HG03103 (cell line): ENCODE results near the gene AMER1.
"Not testable (repeated sequence)": the region's sequence is repeated elsewhere in the genome, so short reads cannot be mapped to it uniquely, and the experiment has no call there.

ENCODE experiments used
- ATAC-seq: cut with Tn5 transposase; IDR thresholded peaks from one replicate; pipeline ENCODE4 v1.9.1; 2021; ENCODE audit warnings: low read depth; ENCODE audit not compliant: unreplicated experiment

AMER1 gene

DNA sequence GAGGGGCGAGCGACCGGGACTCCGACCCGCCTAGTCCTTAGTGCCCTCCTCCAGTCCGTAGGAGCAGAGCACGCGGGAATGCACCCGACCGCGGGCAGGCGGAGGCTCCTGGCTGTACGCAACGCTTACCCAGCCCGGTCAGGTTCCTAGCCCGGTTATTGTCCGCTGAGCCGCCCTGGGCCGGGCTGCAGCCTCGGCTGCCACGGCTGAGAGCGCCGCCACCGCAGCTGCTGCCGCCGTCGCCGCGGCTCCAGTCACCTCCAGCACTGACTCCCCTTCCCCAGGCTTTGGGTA, at the start of gene AMER1:
Gene AMER1 (minus strand): TSS at position 268 of the 294 bp plus-strand sequence. CDS start 12,422 bp downstream, outside the sequence.
- ATAC-seq = peak; percentile 33

DNA sequence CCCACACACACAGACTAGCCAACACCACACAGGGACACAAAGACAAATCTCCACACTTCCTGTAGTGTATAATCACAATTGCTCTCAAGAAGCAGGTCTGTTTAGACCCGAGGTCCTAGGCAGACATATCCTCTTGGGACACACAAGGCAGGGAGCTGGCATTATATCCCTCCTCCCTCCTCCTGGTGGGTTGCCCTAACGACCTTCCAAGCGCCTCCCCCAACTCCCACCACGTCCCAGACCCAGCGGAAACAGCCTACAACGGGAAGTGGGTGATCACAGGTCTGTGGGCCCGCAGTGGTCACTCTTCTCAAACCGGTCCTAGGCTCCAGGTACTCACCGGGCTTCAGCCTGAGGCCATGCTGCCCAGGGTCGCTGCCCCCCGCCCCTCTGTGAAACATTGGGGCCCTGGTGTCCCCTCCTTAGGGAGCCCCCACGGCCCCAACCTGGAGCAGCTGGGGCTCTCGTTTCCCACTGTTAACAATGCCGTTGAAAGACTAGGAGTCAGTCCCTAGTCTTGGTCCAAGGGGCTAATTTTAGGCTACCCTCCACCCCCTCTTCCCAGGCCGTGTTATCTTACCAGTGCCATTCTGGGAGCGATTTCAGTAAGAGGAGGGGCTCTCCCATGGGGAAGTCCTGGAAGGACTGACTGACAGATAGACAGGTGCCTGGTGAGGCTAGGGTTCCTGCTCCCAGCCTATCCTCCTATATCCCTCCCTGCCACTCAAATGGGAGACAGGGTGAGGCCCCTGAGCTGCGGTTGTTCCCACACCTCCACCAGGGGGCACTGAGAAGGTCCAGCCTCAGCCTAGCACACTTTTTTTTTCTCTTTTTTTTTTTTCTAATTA, 24.8 kb upstream of the AMER1 start, which contains the start of gene ASB12:
Gene ASB12 (minus strand): TSS at position 485 of the 848 bp plus-strand sequence. CDS start 4,957 bp downstream, outside the sequence.
- no peak for ATAC-seq

DNA sequence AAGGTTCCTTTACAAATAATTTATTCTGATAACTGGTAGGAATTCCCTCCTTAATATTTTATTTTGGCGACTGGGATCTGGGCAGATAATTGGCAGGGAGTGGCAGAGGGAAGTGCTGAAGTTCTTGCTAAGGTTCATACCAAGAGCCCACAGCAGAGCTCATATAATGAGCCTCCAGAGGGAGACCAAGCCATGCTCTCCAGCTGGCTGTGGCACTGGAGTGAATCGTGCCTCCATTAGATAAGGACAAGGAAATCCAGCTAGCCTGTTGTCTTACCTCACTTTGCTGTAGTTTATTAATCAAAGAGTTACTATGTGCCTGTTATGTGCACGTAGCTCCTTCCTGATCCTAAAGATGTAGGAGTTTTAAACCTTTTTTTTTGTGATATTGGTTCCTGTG, 23.6 kb upstream of the AMER1 start:
- no peak for ATAC-seq

DNA sequence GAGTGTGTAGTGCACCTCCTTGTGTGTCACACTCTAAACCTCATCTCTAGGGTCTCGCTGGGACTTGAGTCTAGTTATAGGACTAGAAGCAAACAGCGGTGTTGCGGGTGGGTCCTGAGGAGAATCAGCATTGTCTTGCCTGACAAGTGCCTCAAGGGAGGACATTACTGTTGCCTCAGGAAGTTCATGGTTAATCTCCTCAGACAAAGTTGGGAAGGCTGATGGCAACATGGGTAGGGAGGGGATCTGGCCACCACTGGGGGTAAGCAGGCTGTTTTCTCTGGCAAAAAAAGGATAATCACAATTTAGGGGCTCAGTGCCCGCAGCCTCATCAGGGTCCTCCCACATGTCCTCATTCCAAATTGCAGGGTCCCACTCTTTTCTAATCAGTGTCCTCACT, 12.5 kb upstream of the AMER1 start:
- ATAC-seq = no peak

DNA sequence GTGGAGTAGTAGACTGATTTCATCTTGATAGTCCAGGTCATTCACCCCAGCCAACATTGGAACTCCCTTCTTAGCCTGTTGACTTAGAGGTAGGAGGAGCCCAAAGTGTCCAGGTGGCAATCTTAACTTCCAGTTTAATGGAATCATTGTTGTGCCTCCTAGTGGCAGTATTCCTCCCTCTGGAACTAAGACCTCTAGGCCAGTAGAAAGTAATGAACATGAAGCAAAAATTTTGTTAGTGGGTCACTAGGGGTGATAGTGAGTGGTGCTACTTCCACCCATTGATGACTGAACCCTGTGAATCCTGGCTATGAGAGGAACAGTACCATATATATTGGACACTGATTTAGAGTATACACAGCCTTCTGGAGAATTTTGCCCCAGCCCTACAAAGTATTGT, 8.5 kb upstream of the AMER1 start:
- ATAC-seq = not testable (repeated sequence)

DNA sequence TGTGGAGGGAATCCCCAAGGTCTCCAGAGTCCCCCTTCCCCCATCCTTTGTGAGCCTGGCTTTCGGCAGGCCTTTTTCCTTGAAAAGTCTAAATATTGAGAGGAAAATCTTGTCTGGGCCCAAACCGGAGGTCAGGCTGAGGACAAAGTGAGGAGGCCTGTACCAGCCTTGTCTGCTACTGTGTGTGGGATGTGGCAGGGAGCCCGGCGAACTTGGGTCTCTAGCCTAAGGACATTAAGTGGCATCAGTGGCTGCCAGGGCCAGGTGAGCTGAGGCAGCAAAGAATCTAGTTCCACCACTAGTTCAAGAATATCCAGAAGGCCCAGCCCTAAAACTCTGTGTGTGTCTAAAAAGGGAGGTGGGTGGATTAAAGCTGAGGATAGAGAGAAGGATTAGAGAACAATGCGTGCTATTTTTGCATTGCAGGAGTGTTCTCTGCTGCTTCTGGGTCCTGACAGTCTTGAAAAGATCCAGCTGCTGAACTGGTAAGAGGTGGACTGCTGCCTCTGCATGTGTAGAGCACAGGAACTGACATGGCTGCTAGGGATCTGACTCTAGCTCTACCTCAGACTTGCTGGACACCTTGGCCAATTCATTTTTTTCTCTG, 1.2 kb upstream of the AMER1 start:
- ATAC-seq = no peak

DNA sequence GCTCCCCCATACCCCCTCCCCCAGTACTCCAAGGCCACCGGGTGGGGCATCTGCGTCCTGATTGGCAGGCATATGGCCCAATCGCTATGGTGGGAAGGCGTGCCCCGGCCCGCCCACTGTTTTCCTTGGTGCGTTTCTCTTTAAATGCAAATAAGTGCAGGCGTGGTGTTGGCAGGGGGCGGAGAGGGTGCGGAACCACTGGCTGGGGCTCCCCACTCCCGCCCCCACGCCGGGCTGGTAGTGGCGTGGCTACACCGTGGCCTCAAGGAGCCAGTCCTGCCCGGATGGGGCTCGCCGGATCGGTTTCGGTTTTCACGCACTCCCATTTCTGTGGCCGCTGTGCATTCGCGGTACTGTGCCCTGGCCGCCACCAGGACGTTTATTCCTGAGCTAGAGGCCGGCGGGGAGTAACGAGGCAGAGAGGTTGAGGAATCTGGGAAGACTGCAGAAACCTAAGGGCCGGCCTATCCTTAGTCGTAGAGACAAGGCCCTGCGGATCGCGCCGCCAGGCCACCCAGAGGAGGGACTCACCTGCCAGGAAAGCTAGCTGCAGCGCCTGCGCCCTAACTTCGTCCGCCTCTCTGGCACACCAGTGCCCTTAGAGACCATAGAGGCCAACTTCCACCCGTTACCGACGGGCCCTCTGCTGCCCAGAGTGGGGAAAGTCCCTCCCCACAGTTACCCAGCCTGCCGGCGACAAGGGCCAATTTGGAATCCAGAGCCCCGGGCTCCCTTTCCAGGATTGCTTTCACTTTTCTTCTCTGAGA, 410 bp upstream of the AMER1 start:
- peak; percentile 84 for ATAC-seq

DNA sequence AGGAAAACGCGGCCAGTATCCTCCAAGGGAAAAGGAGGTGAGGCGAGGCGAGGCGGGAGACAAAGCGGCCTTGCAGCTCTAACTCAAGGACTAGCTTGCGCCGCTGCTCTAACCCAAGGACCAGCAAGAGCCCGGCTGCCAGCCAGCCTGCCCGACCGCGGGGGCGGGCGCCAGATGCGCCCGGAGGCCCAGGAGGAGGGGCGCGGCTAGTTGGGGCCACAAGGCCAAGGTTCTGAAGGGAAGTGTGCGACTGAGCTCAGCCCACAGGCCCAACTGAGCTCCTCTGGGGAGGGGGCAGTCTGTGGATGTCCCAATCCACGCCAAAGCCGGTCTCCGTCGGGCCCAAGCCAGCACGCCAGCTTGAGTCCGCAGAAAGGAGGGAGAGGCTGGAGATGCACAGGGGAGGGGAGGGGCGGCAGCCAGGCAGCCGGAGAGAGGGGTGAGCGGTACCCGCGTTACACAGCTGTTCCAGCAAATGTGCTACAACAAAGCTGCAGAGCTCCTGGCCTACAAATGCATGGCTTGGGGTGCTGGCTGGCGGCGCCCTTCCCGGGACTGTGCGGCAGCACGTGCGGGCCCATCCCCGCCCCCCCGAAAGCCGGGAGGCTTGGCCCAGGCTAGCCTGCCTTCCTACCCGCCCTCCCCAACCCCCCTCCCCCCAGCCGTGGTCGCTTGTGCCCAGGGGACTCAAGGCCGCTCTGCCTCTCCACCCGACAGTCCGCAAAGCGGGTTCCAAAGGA, 637 bp downstream of the AMER1 start:
- peak; percentile 4 for ATAC-seq

DNA sequence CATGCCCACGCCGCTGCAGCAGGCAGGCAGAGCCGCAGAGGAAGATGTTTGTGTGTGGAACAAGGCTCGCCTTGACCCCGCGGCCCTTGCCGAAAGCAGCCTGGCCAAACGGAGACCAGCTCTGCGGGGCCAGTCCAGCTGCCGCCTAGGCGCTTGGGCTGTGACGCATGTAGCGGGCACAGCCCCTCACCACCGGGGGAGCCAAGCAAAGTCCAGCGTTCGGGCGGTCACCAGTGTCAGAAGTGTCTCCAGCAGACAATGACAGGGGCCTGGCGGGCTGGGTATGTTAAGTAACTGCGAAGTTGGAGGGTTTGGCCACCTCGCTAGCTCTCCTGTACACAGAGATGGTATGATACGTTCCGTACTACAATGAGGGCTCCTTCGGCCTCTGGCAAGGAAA, 1.3 kb downstream of the AMER1 start:
- ATAC-seq = no peak

DNA sequence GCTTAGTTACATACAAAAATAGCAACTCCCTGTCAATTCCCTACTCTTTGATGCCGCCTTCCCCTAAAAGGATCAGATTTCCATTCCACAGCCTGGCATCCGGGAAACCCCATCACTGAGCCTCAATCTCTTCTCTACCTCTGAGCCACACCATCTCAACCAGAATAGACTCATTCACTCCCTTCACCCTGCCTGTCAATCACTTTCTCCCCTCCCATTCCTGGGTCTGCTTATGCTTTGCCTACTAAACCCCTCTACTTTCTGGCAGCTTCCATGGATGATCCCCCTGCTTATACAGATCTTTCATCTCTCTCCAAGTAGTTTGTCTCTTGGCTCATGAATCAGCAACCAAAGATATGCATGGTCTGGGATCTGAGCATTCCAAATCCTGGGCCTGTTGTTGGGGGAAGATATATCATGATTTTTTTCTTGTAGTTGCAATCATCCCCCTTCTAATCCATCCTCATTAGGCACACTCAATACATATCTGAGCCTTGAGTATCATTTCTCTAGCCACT, 2.6 kb downstream of the AMER1 start:
- no peak for ATAC-seq

DNA sequence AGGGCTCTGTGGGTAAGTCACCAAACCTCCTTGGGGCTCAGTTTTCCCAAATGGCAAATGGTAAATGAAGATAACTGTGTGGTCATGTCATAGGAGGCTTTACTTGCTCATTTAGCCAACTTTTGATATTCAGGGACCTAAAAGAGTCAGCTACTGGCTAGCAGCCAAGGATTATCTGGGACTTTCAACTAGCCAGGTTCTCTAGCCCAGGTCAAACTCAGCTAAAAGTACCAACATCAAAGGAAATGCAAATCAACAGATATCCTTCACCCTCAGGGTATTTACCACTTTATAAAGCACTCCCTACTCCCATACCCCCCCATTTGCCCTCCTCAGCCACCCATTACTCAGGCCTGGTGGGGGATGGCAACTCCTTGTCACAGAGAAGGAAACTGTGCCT, 7.5 kb downstream of the AMER1 start:
- no peak for ATAC-seq

DNA sequence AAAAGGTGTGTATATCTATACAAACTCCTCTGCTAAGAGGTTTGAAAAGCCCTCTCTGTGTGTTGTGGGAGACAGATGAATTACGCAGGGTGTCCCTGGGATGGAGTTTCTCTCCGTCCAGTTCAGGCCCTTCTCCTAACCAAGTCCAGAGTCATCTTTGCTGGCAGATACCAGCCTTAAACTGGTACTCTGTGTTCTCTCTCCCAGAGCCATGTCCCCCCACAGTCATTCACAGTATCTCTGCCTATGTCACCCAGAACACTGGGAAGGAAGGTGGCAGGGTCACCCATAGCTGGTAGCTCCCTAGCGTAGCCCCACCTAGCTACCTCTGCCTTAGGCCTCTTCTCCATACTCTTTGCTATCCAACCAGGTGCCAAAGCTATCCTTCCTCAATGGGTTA, 8.9 kb downstream of the AMER1 start:
- no peak for ATAC-seq

DNA sequence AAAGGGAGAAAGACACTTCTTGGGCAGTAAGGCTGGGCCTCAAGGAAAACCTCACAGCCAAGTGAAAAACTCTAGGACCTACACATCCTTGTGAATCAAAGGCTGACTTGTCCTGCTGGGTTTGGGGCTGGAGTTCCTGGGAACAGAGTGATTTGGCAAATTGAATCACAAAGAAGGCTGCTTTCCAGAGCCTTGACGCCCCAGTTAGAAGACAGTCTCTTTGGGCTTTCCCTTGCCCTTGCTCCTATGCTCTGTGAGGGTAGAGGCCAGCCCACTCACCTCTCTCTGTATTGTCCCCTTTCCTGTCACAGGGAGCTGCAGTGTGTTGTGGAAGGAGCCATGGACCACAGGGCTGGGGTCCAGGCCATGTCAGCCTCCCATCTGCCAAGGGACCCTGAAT, 9.6 kb downstream of the AMER1 start:
- ATAC-seq = no peak

DNA sequence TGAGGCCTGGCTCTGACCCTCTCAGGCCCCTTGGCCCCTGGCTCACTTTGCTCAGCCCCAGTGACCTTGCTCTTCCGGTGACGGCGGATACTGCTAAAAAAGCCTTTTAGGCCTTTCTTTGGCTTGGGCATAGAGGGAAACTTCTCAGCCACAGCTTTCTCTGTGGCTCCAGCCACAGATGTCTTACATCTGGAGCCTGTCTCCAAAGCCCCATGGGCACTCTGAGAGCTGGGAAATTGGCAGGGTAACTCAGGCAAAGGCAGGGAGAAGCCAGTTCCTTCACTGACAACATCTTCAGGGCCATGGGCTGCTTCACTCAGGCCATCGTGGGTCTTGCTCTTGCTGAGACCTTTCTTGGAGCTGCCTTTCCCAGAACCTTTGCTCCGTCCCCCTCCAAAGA, 12.8 kb downstream of the AMER1 start:
- no peak for ATAC-seq

DNA sequence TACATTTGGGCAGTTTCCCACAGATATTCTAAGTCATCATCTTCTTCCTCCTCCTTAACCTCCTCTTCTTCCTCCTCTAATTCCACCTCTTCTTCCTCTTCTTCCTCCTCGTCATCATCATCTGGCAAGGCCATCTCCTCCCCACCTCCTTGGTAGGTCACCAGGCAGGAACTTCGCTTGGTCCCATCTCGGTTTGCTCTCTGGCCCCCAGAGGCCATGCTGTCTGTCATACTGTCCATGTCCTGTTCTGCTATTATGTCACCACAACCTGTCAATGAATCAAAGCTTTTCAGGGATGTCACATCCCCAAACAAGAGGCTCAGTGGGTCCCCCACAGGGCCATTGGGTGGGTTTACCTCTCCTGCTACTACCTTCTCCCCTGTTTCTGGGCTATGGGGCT, 13.5 kb downstream of the AMER1 start:
- ATAC-seq = no peak

DNA sequence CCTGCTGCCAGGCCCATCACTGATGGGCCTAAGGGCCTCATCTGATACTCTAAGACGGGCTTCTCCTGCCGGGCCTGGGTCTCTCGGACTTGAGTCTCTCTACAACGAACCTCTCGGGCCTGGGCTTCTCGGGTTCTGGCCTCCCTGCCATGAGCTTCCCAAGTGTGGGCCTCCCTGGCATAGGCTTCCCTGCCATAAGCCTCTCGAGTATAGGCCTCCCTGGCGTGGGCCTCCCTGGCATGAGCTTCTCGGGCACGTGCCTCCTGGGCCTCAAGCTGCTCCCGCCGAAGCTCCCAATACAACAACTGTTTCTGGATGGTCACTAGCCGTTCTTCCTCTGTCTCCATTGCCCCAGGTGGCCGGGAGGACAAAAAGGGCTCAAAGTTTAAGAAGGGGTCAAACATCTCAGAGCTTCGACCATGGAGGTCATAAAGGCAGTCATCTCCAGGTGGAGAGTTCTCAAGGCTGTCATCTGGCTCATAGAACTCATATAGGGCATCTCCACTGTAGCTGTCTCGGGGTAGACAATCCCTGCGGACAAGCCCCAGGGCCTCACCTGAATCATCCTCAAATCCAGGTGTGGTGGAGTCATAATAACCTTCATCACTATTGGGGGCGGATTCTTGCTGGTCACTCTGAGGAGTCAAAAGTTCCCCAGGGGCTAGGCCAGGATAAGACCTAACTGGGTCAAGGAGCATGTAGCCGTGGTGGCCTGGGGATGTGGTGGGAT, 14.1 kb downstream of the AMER1 start:
- ATAC-seq = no peak

DNA sequence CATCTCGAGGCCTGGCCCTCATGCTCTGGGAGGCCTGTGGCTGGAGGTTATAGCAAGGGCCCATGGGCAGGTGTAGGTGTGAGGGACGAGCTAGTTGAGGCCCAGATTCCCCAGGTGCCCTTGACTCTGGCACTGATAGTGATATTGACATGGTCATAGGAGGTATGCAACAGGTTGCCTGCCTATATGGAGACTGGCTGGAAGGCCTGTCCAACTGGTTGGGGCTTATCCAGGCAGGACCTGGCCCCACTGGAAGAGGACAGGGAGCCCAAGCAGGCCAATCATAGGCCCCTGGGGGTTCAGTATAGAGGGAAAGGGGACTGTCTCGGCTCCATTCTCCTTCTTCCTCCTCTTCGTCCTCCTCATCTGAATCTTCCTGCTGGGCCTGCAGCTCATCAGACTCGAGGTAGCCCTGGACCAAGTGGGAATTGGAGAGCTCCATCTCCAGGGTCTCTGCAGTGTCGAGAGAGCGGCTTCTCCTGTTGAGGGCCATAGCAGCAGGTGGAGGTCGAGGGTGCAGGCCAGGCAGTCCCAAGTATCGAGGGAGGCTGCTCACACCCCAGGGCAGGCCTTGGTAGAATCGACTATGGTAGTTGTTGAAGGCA, 15.3 kb downstream of the AMER1 start:
- ATAC-seq = no peak

DNA sequence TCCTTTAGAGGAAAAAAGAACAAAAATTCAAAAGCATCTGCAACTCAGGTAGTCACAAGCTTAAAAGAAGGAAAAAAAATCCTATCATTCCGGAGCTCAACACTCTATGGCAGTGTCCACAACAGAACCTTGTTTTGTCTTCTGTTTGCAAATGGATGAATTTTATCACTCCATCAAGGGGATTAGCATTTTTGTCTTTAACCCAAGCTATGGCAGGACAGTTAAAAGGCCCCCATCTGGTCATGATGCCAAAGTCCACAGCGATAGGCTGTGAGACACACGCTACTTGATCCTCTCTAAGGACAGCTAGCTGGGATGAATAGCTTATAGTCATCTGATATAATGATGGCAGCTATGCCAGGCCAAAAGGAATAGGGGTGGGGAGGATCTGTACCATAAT, 16.6 kb downstream of the AMER1 start:
- no peak for ATAC-seq

DNA sequence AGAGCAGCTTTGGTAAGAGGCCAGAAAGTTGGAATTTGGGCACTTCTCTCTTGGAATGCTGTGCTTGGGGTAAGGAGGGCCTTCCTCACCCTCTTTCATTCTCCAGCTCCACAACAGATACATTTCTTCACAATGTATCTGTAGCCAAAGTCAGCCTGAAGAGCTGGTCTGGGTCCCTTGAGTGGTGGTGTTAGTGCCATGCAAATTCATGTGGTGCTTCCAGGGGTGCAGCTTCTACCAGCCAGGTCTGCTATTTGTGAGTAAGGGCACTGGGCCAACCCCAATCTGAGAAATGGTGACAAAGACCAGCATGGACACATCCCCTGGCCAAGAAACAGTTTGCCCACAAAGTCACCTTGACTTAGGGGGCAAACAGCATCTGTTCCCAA, 17.8 kb downstream of the AMER1 start:
- ATAC-seq = no peak
